Heart left ventricle (tissue), 16 donors: ENCODE data around the gene PPM1L. TPM values are rescaled to one million over a fixed set of nuclear protein-coding genes. Genes with fewer than 3 reads are reported as not detected.

Source experiments
- ATAC-seq, 4 donors: fragments of 200-7000 bp; cut with Tn5 transposase; one replicate each; pipeline ENCODE4 v1.9.1; 2020 to 2022; ENCODE audit warnings: moderate library complexity in 4 of 4, mild to moderate bottlenecking in 3 of 4, moderate number of reproducible peaks in 1 of 4
- DNase-seq, 5 donors: peaks; one replicate each; pipeline ENCODE4 v3.0.0-alpha.2; 2020
- H3K27ac ChIP-seq, 12 donors: fragments of 200-600 bp; sonication (generic) in 4 of 12; one replicate each; pipeline versions ENCODE4 v1.5.0 to v1.8.0; 2016 to 2022; ENCODE audit warnings: mild to moderate bottlenecking in 2 of 12
- H3K27me3 ChIP-seq, 9 donors: fragments of 200-600 bp; sonication (generic) in 2 of 9; one replicate each; pipeline versions ENCODE4 v1.5.1 to v1.8.0; 2016 to 2022; ENCODE audit warnings: mild to moderate bottlenecking in 3 of 9
- H3K36me3 ChIP-seq, 9 donors: fragments of 200-600 bp; sonication (generic) in 2 of 9; one replicate each; pipeline versions ENCODE4 v1.5.0 to v1.8.0; 2018 to 2022; ENCODE audit warnings: mild to moderate bottlenecking in 2 of 9
- H3K4me1 ChIP-seq, 12 donors: fragments of 200-600 bp; sonication (generic) in 4 of 12; one replicate each; pipeline versions ENCODE4 v1.5.0 to v1.8.0; 2016 to 2022; ENCODE audit warnings: mild to moderate bottlenecking in 3 of 12
- H3K4me3 ChIP-seq, 12 donors: fragments of 200-600 bp; sonication (generic) in 4 of 12; one replicate each; pipeline versions ENCODE4 v1.5.0 to v1.8.0; 2017 to 2022; ENCODE audit warnings: mild to moderate bottlenecking in 9 of 12, moderate library complexity in 4 of 12
- H3K9me3 ChIP-seq, 12 donors: fragments of 200-600 bp; sonication (generic) in 4 of 12; one replicate each; pipeline versions ENCODE4 v1.5.0 to v1.8.0; 2016 to 2022; ENCODE audit warnings: mild to moderate bottlenecking in 1 of 12
- CTCF ChIP-seq, 12 donors: fragments of 200-600 bp; sonication (generic) in 4 of 12; IDR thresholded peaks; one replicate each; pipeline versions ENCODE4 v1.5.0 to v1.8.0; 2018 to 2022; ENCODE audit warnings: antibody characterized with exemption in 12 of 12, mild to moderate bottlenecking in 5 of 12
- POLR2A ChIP-seq, 2 donors: fragments of 450-650 bp; IDR thresholded peaks; one replicate each; pipeline ENCODE4 v1.6.1; 2017; ENCODE audit warnings: antibody characterized with exemption in 2 of 2, mild to moderate bottlenecking in 2 of 2, moderate library complexity in 2 of 2
- WGBS, 4 donors: extraction: QIAGEN DNeasy Blood & Tissue Kit in 2 of 4; methylation state at CpG; one replicate each; pipeline versions ENCODE4 v1.1.5 to v1.1.7; 2013 to 2018; 5-methylcytosine and 5-hydroxymethylcytosine counted together
- intact Hi-C, 10 donors: fragments of 100-400 bp; cut with DNase I; formaldehyde crosslinking; loops; one replicate each; pipeline versions ENCODE4 v1.11.1 to v1.14.2; 2022
- polyA plus RNA-seq, 2 donors: library from polyadenylated mRNA; stranded (reverse); fragments of 200-250 nt; gene quantifications; one replicate each; pipeline ENCODE4 v1.2.3, GENCODE V29; 2013
- total RNA-seq, 9 donors: library from RNA; depleted of rRNA in 2 of 9; stranded (reverse); fragments of >200 nt in 2 of 9; fragmentation: NEBNext Ultra II Directional in 3 of 9; extraction: Animal tissue kit (Norgen Biotek cat#: 25700) in 3 of 9; gene quantifications; one replicate each; pipeline versions ENCODE4 v1.1.0 to v1.2.4, GENCODE V29; 2016 to 2023
- donor health status: ischemic (EF 13 %, LVEDD 7.1; RV severe dilation, severe dysfunction).
- donor health status: healthy with polysubstance abuse.
- donor health status: DM: no; HTN: yes; CAD: no.
- donor health status: DM: no; HTN: no; CAD: no.
- donor health status: ischemic (EF 25% LVEDD 6.9; RV normal size, moderate dysfunction).
- donor health status: ischemic (EF 25% LVEDD 5.7; RV mildly dilated, moderate dysfunction).
- donor health status: healthy.
- donor health status: DM: yes; HTN: yes; CAD: no.
- donor health status: ischemic (EF 35%, LVEDD 5.7; RV mildly dilated, moderate dysfunction).
- donor health status: nonischemic (EF 11% LVEDD 7.7; RV severe dilation, severe dysfunction).
- donor health status: DM: yes; HTN: yes; CAD: no.
- donor health status: PGD.
- donor health status: ischemic (EF 29% LVEDD 5.4; RV normal size, mild dysfunction).
- donor health status: nonischemic (EF 23%, LVEDD 6.1; RV moderate dilation, normal function).

Gene PPM1L
- total and polyA plus RNA-seq, 11 donors: 6.2 to 89.6 (median 41.7) TPM

GRCh38 chr3:160927620-160928019, 171.6 kb downstream of the PPM1L start:
- H3K4me3 ChIP-seq: no peak overlapping the region
- DNase-seq (no peak), ATAC-seq (no peak)
- 80 to 97% (median 92%) methylated on average over 10 of the region's 10 CpGs for WGBS, 4 donors
- peaks cover 0 to 40% (median 10%) of the 10 kb centered on the region in 12 donors for H3K4me1 ChIP-seq
- intact Hi-C loops: loop anchor here in 6 of 10 donors (5.0 to 10.0 kb wide), 5 partner anchors 170 to 497 kb away; partner anchors contain the start of gene PPM1L (in 5 of the 6)
- no peak for TF ChIP-seq CTCF (IDR thresholded peaks at IDR 0.05)
- no peak for TF ChIP-seq POLR2A (IDR thresholded peaks at IDR 0.05)
- no peak overlapping the region for H3K27ac ChIP-seq
- H3K36me3 ChIP-seq: no peaks in the 10 kb centered on the region
- no peaks in the 10 kb centered on the region for H3K27me3 ChIP-seq
- H3K9me3 ChIP-seq: no peaks in the 10 kb centered on the region

DNA sequence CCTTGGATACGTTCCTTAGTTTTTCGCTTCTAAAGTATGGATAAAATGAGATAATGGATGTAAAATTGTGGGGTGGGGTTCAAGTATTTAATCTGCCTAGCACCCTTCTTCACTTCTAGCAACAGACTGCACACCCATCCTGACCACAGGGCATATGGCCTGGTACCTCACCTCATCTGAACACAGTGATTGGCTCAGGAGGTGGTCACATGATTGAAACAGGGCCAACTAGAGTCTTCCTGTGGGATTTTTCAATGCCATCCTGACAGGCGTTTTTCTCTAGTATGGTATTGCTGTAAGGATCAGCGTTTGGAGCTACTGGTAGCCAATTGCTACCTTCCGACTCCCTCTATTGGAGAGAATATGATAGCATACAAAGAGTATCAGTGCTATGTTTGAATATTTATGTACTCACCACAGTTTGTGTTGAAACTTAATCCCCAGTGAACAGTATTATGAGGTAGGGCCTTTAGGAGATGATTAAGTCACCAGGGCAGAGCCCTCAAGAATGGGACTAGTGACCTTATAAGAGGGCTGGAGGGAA, 172.2 kb downstream of the PPM1L start:
- Histone ChIP-seq H3K27me3 (no peaks in the 10 kb centered on the region), H3K4me1 (peaks cover 0 to 40% (median 10%) of the 10 kb centered on the region in 12 donors), H3K9me3 (no peaks in the 10 kb centered on the region), H3K27ac (no peak overlapping the region), H3K36me3 (no peaks in the 10 kb centered on the region), H3K4me3 (no peak overlapping the region)
- 81 to 91% (median 84%) methylated on average over 5 of the region's 5 CpGs for WGBS, 4 donors
- TF ChIP-seq POLR2A (IDR thresholded peaks at IDR 0.05): no peak
- peak in 3 of 12 donors; percentile 8 to 12 (median 9) for TF ChIP-seq CTCF (IDR thresholded peaks at IDR 0.05)
- intact Hi-C loops: loop anchor here in 6 of 10 donors (5.0 to 10.0 kb wide), 5 partner anchors 171 to 497 kb away; partner anchors contain the start of gene PPM1L (in 5 of the 6)
- ATAC-seq (peak in 1 of 4 donors; percentile 32), DNase-seq (no peak)

DNA sequence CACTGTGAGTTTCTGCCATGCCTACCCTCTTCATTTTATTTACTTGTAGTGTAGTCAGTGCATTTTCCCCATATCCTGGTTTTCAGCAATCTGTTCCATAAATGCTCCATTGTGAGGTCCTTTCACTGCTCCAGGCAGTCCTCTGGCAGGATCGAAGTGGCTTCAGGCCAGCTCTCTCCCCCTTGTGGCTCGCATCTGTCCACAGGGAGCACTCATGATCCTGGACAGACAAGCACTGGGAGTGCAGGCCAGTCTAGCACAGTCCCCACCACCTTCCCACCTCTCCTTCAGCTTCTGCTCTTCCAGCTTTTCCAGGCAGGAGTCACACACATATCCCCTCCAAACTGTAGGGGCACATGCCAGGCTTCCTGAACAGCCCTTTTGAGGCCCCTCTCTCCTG, 173.6 kb downstream of the PPM1L start:
- Histone ChIP-seq H3K27me3 (no peaks in the 10 kb centered on the region), H3K27ac (no peak overlapping the region), H3K4me3 (no peak overlapping the region), H3K9me3 (no peaks in the 10 kb centered on the region), H3K36me3 (no peaks in the 10 kb centered on the region), H3K4me1 (peaks cover 0 to 31% (median 5%) of the 10 kb centered on the region in 12 donors)
- TF ChIP-seq CTCF (IDR thresholded peaks at IDR 0.05) (peak in 8 of 12 donors; percentile 10 to 53 (median 41)), POLR2A (IDR thresholded peaks at IDR 0.05) (no peak)
- ATAC-seq: peak; percentile 90 to 97 (median 92)
- WGBS, 4 donors: 23 to 36% (median 31%) methylated on average over 2 of the region's 2 CpGs
- DNase-seq: peak; percentile 46 to 71 (median 67)
- intact Hi-C loops: loop anchor here in 6 of 10 donors (5.0 to 10.0 kb wide), 5 partner anchors 172 to 495 kb away; partner anchors contain the start of gene PPM1L (in 5 of the 6)

DNA sequence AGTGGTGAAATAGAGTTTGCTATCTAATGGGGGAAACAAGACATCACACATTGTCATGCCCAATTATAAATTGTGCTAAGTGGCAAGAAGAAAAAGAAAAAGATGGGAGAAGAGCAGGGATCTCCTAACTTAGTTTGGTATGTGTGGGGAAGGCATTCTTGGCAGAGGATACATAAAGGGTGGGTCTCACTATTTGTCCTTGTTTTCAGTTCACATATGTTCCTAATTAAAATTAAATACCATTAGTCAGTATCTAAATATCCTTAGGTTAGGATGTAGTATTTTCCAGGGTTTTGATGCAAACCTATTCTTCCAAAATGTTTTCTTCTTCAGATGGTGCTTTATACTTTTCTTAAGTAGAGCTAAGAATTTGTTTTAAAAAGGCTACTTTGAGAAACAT, 175.4 kb downstream of the PPM1L start:
- ATAC-seq (no peak), DNase-seq (no peak)
- Histone ChIP-seq H3K36me3 (no peaks in the 10 kb centered on the region), H3K4me1 (peaks cover 0 to 22% (median 5%) of the 10 kb centered on the region in 12 donors), H3K27ac (no peak overlapping the region), H3K27me3 (no peaks in the 10 kb centered on the region), H3K4me3 (no peak overlapping the region), H3K9me3 (no peaks in the 10 kb centered on the region)
- TF ChIP-seq POLR2A (IDR thresholded peaks at IDR 0.05) (no peak), CTCF (IDR thresholded peaks at IDR 0.05) (no peak)
- intact Hi-C loops: loop anchor here in 3 of 10 donors (5.0 to 10.0 kb wide), 3 partner anchors 87 to 189 kb away; no protein-coding TSS in a partner anchor
